HEK293 (cell line): ENCODE data around the gene FA2H.

ENCODE experiments used
- YY1 ChIP-seq: fragments of 450-650 bp; formaldehyde crosslinking; IDR thresholded peaks from 2 replicates; pipeline ENCODE4 v1.5.1; 2018; ENCODE audit warnings: missing biosample characterization, missing genetic modification characterization
- ZFP41 ChIP-seq: fragments of 450-650 bp; formaldehyde crosslinking; IDR thresholded peaks from 2 replicates; pipeline ENCODE4 v1.5.1; 2016; ENCODE audit warnings: missing biosample characterization, missing genetic modification characterization, borderline replicate concordance
- ZNF24 ChIP-seq: fragments of 450-650 bp; formaldehyde crosslinking; IDR thresholded peaks from 2 replicates; pipeline ENCODE4 v1.5.1; 2016; ENCODE audit warnings: missing biosample characterization, missing genetic modification characterization
- ZNF274 ChIP-seq, 2 experiments: fragments of 200-500 bp in 1 of 2; fragments of 450-650 bp in 1 of 2; sonication (Bioruptor generic) in 1 of 2; formaldehyde crosslinking in 1 of 2; IDR thresholded peaks; 2 replicates each; pipeline versions ENCODE4 v1.5.1 to v1.6.1; 2014 to 2016; ENCODE audit warnings: borderline replicate concordance in 1 of 2, inconsistent platforms in 1 of 2, low read length in 1 of 2, missing biosample characterization in 1 of 2, missing genetic modification characterization in 1 of 2
- ZNF350 ChIP-seq: fragments of 450-650 bp; formaldehyde crosslinking; IDR thresholded peaks from 2 replicates; pipeline ENCODE4 v1.5.0; 2017; ENCODE audit warnings: missing biosample characterization, mild to moderate bottlenecking, missing genetic modification characterization
- ZNF510 ChIP-seq: fragments of 450-650 bp; formaldehyde crosslinking; IDR thresholded peaks from 2 replicates; pipeline ENCODE4 v1.5.1; 2018; ENCODE audit warnings: mild to moderate bottlenecking, missing genetic modification characterization, missing biosample characterization; ENCODE audit not compliant: insufficient replicate concordance
- ZNF521 ChIP-seq: fragments of 450-650 bp; formaldehyde crosslinking; IDR thresholded peaks from 2 replicates; pipeline ENCODE4 v1.5.1; 2017; ENCODE audit warnings: missing biosample characterization, mild to moderate bottlenecking, missing genetic modification characterization
- ZNF707 ChIP-seq: fragments of 450-650 bp; formaldehyde crosslinking; IDR thresholded peaks from 2 replicates; pipeline ENCODE4 v1.5.1; 2016; ENCODE audit warnings: missing biosample characterization, missing genetic modification characterization
- TF ChIP-seq, protein P1 (sequence below): fragments of 450-650 bp; formaldehyde crosslinking; IDR thresholded peaks from 2 replicates; pipeline ENCODE4 v1.5.1; 2016; ENCODE audit warnings: missing biosample characterization, missing genetic modification characterization

DNA sequence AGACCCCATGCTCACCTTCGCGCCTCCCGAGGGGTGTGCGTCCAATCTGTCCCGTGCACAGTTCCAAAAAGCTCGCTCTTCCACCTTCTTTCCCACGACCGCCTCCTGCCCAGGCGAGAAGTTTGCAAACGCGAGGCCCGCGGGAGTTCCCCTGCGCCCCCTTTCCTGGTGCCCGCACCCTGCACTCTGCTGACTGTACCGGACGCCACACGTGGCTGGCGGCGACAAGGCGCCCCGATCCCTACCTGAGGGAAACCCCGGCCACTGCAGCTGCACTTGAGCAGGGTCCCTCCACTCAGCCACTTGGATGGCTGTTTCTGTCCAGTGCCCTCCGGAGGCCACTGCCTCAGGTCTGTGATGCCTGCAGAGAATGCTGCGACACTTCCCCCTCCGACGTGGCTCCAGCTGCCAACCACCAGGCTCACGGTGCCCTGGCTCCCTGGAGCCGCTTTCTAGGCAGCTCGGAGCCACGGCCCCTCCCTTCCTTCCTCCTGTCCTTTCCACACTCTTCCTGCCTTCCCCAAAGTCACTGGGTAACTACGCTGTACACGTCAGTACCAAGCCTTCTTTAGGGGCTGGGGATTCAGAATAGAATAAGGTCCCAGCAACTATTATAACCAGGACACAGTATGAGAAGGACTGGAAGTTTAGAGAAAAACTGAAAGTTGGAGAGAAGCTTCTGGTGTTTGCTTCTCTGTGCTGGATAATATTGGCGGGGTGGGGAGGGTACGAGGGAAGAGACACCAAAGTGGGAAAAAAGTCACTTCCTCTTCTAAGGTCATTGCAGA is 74.0 kb downstream of the FA2H start, which contains the start of gene MLKL:
- no peak for TF ChIP-seq ZNF350
- TF ChIP-seq ZNF24: no peak
- TF ChIP-seq, protein P1, sequence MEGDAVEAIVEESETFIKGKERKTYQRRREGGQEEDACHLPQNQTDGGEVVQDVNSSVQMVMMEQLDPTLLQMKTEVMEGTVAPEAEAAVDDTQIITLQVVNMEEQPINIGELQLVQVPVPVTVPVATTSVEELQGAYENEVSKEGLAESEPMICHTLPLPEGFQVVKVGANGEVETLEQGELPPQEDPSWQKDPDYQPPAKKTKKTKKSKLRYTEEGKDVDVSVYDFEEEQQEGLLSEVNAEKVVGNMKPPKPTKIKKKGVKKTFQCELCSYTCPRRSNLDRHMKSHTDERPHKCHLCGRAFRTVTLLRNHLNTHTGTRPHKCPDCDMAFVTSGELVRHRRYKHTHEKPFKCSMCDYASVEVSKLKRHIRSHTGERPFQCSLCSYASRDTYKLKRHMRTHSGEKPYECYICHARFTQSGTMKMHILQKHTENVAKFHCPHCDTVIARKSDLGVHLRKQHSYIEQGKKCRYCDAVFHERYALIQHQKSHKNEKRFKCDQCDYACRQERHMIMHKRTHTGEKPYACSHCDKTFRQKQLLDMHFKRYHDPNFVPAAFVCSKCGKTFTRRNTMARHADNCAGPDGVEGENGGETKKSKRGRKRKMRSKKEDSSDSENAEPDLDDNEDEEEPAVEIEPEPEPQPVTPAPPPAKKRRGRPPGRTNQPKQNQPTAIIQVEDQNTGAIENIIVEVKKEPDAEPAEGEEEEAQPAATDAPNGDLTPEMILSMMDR: peak; percentile 90
- TF ChIP-seq ZNF510 (tag by site-specific recombination): no peak
- TF ChIP-seq ZNF521 (tag by site-specific recombination): no peak
- no peak for TF ChIP-seq YY1 (tag by site-specific recombination)
- no peak for TF ChIP-seq ZNF707
- no peak for TF ChIP-seq ZFP41
- TF ChIP-seq ZNF274 (IDR thresholded peaks at IDR 0.05; ENCODE audit: low read length): no peak
- TF ChIP-seq ZNF274 (tag by site-specific recombination; IDR thresholded peaks at IDR 0.05; ENCODE audit: borderline replicate concordance): no peak
